Activated T-helper 9 cell treated with anti-CD3 and anti-CD28 coated beads, Interleukin-2, amount 50 U/mL, for 16 hours (primary cell): ENCODE results near the gene PLXNC1.

Experiments
- DNase-seq: peaks from one replicate; pipeline ENCODE4 v3.0.0-alpha.2; 2020; ENCODE audit warnings: low read depth

Gene PLXNC1

GRCh38 chr12:94147991-94148738, at the start of gene PLXNC1:
TSS of gene PLXNC1 (plus strand) at chr12:94148577. CDS start at chr12:94148972, 395 bp downstream.
- peak; percentile 64 for DNase-seq

GRCh38 chr12:94099191-94099590, 49.2 kb upstream of the PLXNC1 start:
- no peak for DNase-seq

DNA sequence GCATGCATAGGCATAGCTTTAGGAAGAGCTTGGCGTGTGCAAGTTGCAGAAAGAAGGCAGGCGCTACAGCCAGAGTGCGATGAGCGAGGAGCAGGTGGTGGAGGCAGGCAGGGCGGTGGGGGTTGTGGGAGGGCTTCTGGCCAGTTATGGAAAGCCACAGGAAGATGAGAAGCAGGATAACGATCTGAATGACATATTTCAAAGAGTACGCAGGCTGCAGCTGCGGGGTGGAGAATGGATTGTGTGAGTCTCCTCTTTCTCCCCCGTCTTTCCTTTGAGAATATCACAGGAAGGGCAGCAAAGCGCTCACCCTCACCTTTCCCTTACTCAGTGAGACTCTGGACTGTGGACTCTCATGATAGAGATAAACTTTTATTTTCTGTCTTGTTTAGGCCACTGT, 48.7 kb upstream of the PLXNC1 start:
- no peak for DNase-seq

DNA sequence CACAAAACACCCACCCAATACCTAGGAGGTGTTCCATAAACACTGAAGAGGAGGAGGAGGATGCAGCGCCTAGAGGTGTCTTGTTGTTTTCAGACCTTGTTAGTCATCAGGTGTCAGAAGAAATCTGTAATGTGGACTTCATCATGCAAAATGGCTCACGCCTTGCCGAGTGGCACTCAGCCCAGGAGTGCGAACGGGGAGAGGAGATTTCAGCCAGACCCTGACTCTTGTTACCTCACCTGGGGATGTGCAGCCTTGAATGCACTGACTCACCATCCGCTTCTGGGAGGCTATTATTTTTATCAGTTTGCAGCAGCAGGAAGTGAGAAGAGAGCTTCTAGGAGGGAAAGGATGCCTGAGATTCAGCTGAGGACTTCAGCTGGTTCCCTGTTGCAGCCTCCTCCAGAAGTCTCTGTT, 48.2 kb upstream of the PLXNC1 start:
- DNase-seq: peak; percentile 6

DNA sequence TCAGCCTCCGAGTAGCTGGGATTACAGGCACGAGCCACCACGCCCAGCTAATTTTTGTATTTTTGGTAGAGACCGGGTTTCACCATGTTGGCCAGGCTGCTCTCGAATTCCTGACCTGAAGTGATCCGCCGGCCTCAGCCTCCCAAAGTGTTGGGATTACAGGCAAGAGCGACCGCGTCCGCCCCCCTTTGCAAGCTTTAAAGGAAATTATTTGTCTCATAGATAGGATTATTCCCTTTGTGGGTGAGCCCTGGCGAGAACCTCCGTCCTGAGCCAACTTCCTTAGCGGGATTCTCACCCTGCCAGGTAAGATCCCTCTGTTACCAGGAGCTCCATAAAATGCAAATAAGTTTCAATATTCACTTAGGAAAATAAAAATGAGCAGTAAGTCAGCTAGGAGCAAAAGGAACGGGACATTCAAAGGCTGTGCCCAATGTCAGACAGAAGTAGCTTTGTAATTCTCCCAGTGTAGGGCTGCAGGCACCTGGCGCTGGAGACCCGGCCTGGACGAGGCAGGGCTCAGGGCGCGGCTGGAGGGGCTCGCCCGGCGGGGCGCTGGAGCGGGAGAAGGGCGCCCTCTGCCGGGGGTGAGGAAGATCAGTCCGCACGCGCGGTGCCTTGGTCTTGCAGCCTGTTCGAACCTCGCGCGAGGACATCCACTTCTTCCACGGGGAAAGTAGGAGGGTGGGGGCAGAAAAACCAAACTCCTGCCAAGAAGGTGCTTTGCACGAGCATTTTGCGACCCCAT, 47.2 kb upstream of the PLXNC1 start:
- DNase-seq: peak; percentile 73

- DNase-seq: peak; percentile 74
Measured at GRCh38 chr12:94101738-94102660, 46.4 kb upstream of the PLXNC1 start.

GRCh38 chr12:94103986-94104385, 44.4 kb upstream of the PLXNC1 start:
- DNase-seq: no peak

GRCh38 chr12:94107910-94108309, 40.5 kb upstream of the PLXNC1 start:
- DNase-seq: no peak

GRCh38 chr12:94109160-94109559, 39.2 kb upstream of the PLXNC1 start:
- DNase-seq: peak; percentile 31

- DNase-seq: no peak
Measured at GRCh38 chr12:94110258-94110657, 38.1 kb upstream of the PLXNC1 start.

GRCh38 chr12:94111302-94111701, 37.1 kb upstream of the PLXNC1 start:
- no peak for DNase-seq

DNA sequence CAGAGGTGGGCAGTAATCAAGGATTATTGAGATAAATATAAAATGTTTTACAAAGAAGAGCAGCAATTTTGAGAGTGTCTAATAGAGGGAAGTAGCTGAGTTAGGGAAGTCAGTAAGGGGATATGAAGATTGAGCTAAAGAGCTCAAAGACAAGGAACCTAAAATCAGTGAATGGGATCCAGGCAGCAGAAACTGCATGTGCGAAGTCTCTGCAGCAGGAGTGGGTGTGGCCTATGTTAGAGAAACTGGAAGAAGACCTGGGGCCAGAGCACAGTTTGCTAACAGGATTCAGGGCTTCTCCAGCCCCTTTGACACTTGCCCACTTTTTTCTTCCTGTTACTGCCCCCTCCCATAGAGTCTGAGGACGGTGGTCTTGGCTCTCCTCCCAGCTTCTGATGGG, 36.3 kb upstream of the PLXNC1 start:
- DNase-seq: no peak

DNA sequence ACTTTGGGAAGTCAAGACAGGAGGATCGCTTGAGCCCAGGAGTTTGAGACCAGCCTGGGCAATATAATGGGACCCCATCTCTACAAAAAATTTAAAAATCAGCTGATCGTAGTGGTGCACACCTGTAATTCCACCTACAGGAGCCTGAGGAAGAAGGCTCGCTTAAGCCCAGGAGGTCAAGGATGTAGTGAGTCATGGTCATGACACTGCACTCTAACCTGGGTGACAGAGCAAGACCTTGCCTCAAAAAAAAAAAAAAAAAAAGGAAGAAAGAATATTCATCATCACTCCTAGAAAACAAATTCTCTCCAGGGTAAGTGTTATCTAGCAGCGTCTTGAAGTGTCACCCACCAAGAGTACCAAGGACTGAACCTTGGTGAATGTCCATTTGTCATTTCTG, 34.2 kb upstream of the PLXNC1 start:
- DNase-seq: no peak

- no peak for DNase-seq
Measured at GRCh38 chr12:94116191-94116590, 32.2 kb upstream of the PLXNC1 start.

DNA sequence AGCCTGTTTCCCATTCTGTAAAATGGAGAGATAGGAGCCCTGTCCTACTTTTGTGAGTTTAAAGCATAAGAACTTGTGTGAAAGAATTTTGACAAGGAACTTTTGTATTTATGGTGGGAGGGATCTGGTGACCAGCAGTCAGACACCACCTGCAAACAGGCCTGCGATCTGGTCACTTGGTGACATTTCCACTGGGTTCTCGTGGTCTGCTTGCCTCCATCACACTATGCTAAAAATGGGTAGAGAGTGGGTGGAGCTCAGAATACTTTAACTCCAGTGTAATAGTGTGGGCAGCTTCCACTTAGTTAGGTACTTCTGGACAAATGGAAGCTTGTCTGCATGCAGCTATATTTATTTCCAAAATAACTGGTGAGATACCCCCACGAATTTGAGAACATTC, 26.5 kb upstream of the PLXNC1 start:
- DNase-seq: no peak

DNA sequence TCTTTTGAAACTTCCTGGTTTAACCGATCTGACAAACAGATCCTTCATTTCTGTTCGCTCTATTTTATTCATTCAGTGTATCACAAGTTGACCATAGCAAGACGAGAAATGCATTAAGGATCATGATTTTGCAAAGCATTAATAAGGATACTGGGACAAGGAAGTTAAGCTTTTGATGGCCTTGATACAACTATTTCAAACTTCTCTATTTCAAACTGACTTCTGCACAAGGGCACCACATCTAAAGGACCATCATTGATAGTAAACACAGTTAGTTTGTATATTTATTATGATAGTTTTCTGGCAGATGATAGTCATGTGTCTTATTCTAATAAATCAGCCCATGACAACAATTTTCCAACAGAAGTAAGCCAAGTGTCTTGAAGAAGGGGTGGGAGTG, 25.8 kb upstream of the PLXNC1 start:
- DNase-seq: no peak

GRCh38 chr12:94123127-94123526, 25.2 kb upstream of the PLXNC1 start:
- no peak for DNase-seq

- no peak for DNase-seq
Measured at GRCh38 chr12:94126067-94126466, 22.3 kb upstream of the PLXNC1 start.

GRCh38 chr12:94127239-94128131, 20.9 kb upstream of the PLXNC1 start:
- DNase-seq: no peak

- no peak for DNase-seq
Measured at GRCh38 chr12:94128280-94128679, 20.1 kb upstream of the PLXNC1 start.
